Neural progenitor cell (in vitro differentiated cells): Measurements from ENCODE around the gene YDJC. TPM values are rescaled to one million over a fixed set of nuclear protein-coding genes. Genes with fewer than 3 reads are reported as not detected.
"Not testable (repeated sequence)": the region's sequence is repeated elsewhere in the genome, so short reads cannot be mapped to it uniquely, and the experiment has no call there.

Source experiments
- DNase-seq: peaks from one replicate; pipeline ENCODE4 v3.0.0-alpha.2; 2016; ENCODE audit warnings: low spot score
- H2AFZ ChIP-seq: fragments of 200-600 bp; sonication (generic); replicated peaks from 2 replicates; pipeline ENCODE4 v1.6.1; 2016; ENCODE audit warnings: antibody characterized with exemption
- H3F3A ChIP-seq: fragments of 200-600 bp; sonication (generic); 2 replicates; pipeline ENCODE4 v1.6.1; 2016; ENCODE audit warnings: antibody characterized with exemption, low read depth
- H3K27ac ChIP-seq: fragments of 200-600 bp; sonication (generic); 2 replicates; pipeline ENCODE4 v1.5.1; 2016; ENCODE audit warnings: mild to moderate bottlenecking
- H3K27me3 ChIP-seq: fragments of 200-600 bp; sonication (generic); 2 replicates; pipeline ENCODE4 v1.6.1; 2016; ENCODE audit warnings: mild to moderate bottlenecking, moderate library complexity
- H3K36me3 ChIP-seq: fragments of 200-600 bp; sonication (generic); 2 replicates; pipeline ENCODE4 v1.5.1; 2016
- H3K4me1 ChIP-seq: fragments of 200-600 bp; sonication (generic); 2 replicates; pipeline ENCODE4 v1.6.1; 2016; ENCODE audit warnings: mixed run types
- H3K4me2 ChIP-seq: fragments of 200-600 bp; sonication (generic); 2 replicates; pipeline ENCODE4 v1.6.1; 2016
- H3K4me3 ChIP-seq: fragments of 200-600 bp; sonication (generic); 2 replicates; pipeline ENCODE4 v1.5.1; 2016
- H3K79me2 ChIP-seq: fragments of 200-600 bp; sonication (generic); 2 replicates; pipeline ENCODE4 v1.6.1; 2016; ENCODE audit warnings: low read depth
- H3K9ac ChIP-seq: fragments of 200-600 bp; sonication (generic); 2 replicates; pipeline ENCODE4 v1.6.1; 2016
- H3K9me3 ChIP-seq: fragments of 200-600 bp; sonication (generic); 2 replicates; pipeline ENCODE4 v1.5.1; 2016; ENCODE audit warnings: low read depth
- H4K20me1 ChIP-seq: fragments of 200-600 bp; sonication (generic); 2 replicates; pipeline ENCODE4 v1.6.1; 2016; ENCODE audit warnings: low read depth
- H3K27ac Mint-ChIP-seq: 3 replicates; pipeline ENCODE4 v1.8.0; 2021; ENCODE audit warnings: mixed read lengths
- H3K27me3 Mint-ChIP-seq: 2 replicates; pipeline ENCODE4 v1.8.0; 2022; ENCODE audit warnings: low read depth, mild to moderate bottlenecking, inconsistent platforms, moderate library complexity, mixed read lengths; ENCODE audit not compliant: insufficient read depth
- H3K36me3 Mint-ChIP-seq: 3 replicates; pipeline ENCODE4 v1.8.0; 2021; ENCODE audit warnings: mixed read lengths
- H3K4me1 Mint-ChIP-seq: 3 replicates; pipeline ENCODE4 v1.8.0; 2021; ENCODE audit warnings: mixed read lengths
- H3K4me3 Mint-ChIP-seq: 3 replicates; pipeline ENCODE4 v1.8.0; 2021; ENCODE audit warnings: mild to moderate bottlenecking, moderate library complexity, mixed read lengths
- H3K9me3 Mint-ChIP-seq: 3 replicates; pipeline ENCODE4 v1.8.0; 2020; ENCODE audit warnings: mixed read lengths
- EZH2 ChIP-seq: fragments of 200-600 bp; sonication (generic); IDR thresholded peaks from 2 replicates; pipeline ENCODE4 v1.6.1; 2017; ENCODE audit warnings: antibody characterized with exemption, mild to moderate bottlenecking, moderate library complexity
- EZH2phosphoT487 ChIP-seq: fragments of 200-600 bp; sonication (generic); IDR thresholded peaks from 2 replicates; pipeline ENCODE4 v1.6.1; 2017; ENCODE audit warnings: antibody characterized with exemption
- total RNA-seq: library from RNA; depleted of rRNA; stranded (reverse); fragments of >200 nt; gene quantifications from 2 replicates; pipeline ENCODE4 v1.2.3, GENCODE V29; 2015; ENCODE audit warnings: low replicate concordance
- TF ChIP-seq, protein P1 (sequence below): fragments of 200-600 bp; sonication (generic); IDR thresholded peaks from 2 replicates; pipeline ENCODE4 v1.5.1; 2017; ENCODE audit warnings: antibody characterized with exemption, mild to moderate bottlenecking

YDJC gene
- total RNA-seq, 1 donor from 2014 or later = 4.8 TPM

DNA sequence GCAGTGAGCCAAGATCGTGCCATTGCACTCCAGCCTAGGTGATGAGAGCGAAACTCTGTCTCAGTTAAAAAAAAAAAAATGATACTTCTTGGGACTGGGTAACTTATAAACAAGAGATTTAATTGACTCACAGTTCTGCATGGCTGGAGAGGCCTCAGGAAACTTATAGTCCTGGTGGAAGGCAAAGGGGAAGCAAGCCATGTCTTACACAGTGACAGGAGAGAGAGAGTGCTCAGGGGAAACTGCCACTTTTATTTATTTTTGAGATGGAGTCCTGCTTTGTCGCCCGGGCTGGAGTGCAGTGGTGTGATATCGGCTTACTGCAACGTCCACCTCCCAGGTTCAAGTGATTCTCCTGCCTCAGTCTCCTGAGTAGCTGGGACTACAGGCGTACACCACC is 20.5 kb upstream of the YDJC start:
- peaks cover 26% of the 10 kb centered on the region for H4K20me1 ChIP-seq
- H3K27ac ChIP-seq = no peak overlapping the region
- H3K27me3 ChIP-seq = no peaks in the 10 kb centered on the region
- no peak overlapping the region for H3K9ac ChIP-seq
- peaks cover 49% of the 10 kb centered on the region for H3F3A ChIP-seq
- peaks cover 28% of the 10 kb centered on the region for H3K4me1 Mint-ChIP-seq
- H3K4me3 Mint-ChIP-seq = peak overlapping the region; percentile 93
- peaks cover 25% of the 10 kb centered on the region for H3K79me2 ChIP-seq
- peak overlapping the region; percentile 96 for H3K27ac Mint-ChIP-seq
- peaks cover 5% of the 10 kb centered on the region for H3K36me3 Mint-ChIP-seq
- H3K36me3 ChIP-seq = no peaks in the 10 kb centered on the region
- peak overlapping the region; percentile 92 for H3K4me2 ChIP-seq
- no peak overlapping the region for H2AFZ ChIP-seq
- H3K4me1 ChIP-seq = peaks cover 20% of the 10 kb centered on the region
- peak overlapping the region; percentile 72 for H3K4me3 ChIP-seq
- no peaks in the 10 kb centered on the region for H3K9me3 Mint-ChIP-seq
- TF ChIP-seq, protein P1, sequence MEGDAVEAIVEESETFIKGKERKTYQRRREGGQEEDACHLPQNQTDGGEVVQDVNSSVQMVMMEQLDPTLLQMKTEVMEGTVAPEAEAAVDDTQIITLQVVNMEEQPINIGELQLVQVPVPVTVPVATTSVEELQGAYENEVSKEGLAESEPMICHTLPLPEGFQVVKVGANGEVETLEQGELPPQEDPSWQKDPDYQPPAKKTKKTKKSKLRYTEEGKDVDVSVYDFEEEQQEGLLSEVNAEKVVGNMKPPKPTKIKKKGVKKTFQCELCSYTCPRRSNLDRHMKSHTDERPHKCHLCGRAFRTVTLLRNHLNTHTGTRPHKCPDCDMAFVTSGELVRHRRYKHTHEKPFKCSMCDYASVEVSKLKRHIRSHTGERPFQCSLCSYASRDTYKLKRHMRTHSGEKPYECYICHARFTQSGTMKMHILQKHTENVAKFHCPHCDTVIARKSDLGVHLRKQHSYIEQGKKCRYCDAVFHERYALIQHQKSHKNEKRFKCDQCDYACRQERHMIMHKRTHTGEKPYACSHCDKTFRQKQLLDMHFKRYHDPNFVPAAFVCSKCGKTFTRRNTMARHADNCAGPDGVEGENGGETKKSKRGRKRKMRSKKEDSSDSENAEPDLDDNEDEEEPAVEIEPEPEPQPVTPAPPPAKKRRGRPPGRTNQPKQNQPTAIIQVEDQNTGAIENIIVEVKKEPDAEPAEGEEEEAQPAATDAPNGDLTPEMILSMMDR = no peak
- TF ChIP-seq EZH2 (no peak), EZH2phosphoT487 (no peak)
- DNase-seq = no peak
- no peaks in the 10 kb centered on the region for H3K9me3 ChIP-seq
- peaks cover 8% of the 10 kb centered on the region for H3K27me3 Mint-ChIP-seq

- H3K27me3 Mint-ChIP-seq = peaks cover 9% of the 10 kb centered on the region
- no peak overlapping the region for H2AFZ ChIP-seq
- no peaks in the 10 kb centered on the region for H3K9me3 Mint-ChIP-seq
- H3K9ac ChIP-seq = no peak overlapping the region
- peaks cover 32% of the 10 kb centered on the region for H3F3A ChIP-seq
- H3K36me3 ChIP-seq = no peaks in the 10 kb centered on the region
- H3K4me2 ChIP-seq = no peak overlapping the region
- peaks cover 19% of the 10 kb centered on the region for H4K20me1 ChIP-seq
- TF ChIP-seq EZH2phosphoT487 (no peak), EZH2 (no peak)
- TF ChIP-seq, protein P1 = peak; percentile 82
- peak overlapping the region; percentile 44 for H3K4me3 Mint-ChIP-seq
- H3K36me3 Mint-ChIP-seq = peaks cover 8% of the 10 kb centered on the region
- peaks cover 26% of the 10 kb centered on the region for H3K4me1 Mint-ChIP-seq
- peaks cover 17% of the 10 kb centered on the region for H3K4me1 ChIP-seq
- H3K9me3 ChIP-seq = no peaks in the 10 kb centered on the region
- no peak overlapping the region for H3K4me3 ChIP-seq
- H3K79me2 ChIP-seq = no peaks in the 10 kb centered on the region
- H3K27me3 ChIP-seq = peaks cover 13% of the 10 kb centered on the region
- H3K27ac Mint-ChIP-seq = peak overlapping the region; percentile 67
- DNase-seq = peak; percentile 89
- no peak overlapping the region for H3K27ac ChIP-seq
Measured at GRCh38 chr22:21646608-21647590, 17.1 kb upstream of the YDJC start.

GRCh38 chr22:21645513-21645912 is 15.7 kb upstream of the YDJC start:
- H3K4me1 ChIP-seq = peaks cover 15% of the 10 kb centered on the region
- not testable (repeated sequence) for H3K4me3 Mint-ChIP-seq, H3K4me2 ChIP-seq, H3K36me3 Mint-ChIP-seq, H3K36me3 ChIP-seq, H3K9me3 Mint-ChIP-seq, H3K27ac Mint-ChIP-seq, H3K9me3 ChIP-seq, H3K4me3 ChIP-seq, H3K27me3 Mint-ChIP-seq, H2AFZ ChIP-seq, DNase-seq, H3K9ac ChIP-seq, H3K79me2 ChIP-seq, H3K27ac ChIP-seq
- H3K4me1 Mint-ChIP-seq = peaks cover 28% of the 10 kb centered on the region
- H3K27me3 ChIP-seq = peaks cover 13% of the 10 kb centered on the region
- H4K20me1 ChIP-seq = peaks cover 19% of the 10 kb centered on the region
- H3F3A ChIP-seq = peaks cover 28% of the 10 kb centered on the region
